IPS-20b (cell line): ENCODE results near the gene MCM8.

Experiments
- H3K27ac ChIP-seq: one replicate; pipeline ENCODE4 v1.5.1; 2013; ENCODE audit warnings: low read length
- H3K27me3 ChIP-seq: 2 replicates; pipeline ENCODE4 v1.6.1; 2013; ENCODE audit warnings: mild to moderate bottlenecking, low read length, inconsistent platforms; ENCODE audit not compliant: insufficient read depth
- H3K36me3 ChIP-seq: 2 replicates; pipeline ENCODE4 v1.6.1; 2013; ENCODE audit warnings: low read depth, mild to moderate bottlenecking, inconsistent platforms, low read length, moderate library complexity; ENCODE audit not compliant: insufficient read depth
- H3K4me1 ChIP-seq: 2 replicates; pipeline ENCODE4 v1.6.1; 2013; ENCODE audit warnings: mild to moderate bottlenecking, control low read depth, inconsistent platforms, low read length, moderate library complexity; ENCODE audit not compliant: insufficient read depth
- H3K4me3 ChIP-seq: 2 replicates; pipeline ENCODE4 v1.5.1; 2013; ENCODE audit warnings: mild to moderate bottlenecking, low read length, inconsistent platforms
- H3K9ac ChIP-seq: 2 replicates; pipeline ENCODE4 v1.6.1; 2013; ENCODE audit warnings: low read depth, mild to moderate bottlenecking, inconsistent platforms, low read length, moderate library complexity
- H3K9me3 ChIP-seq: 2 replicates; pipeline ENCODE4 v1.6.1; 2013; ENCODE audit warnings: mild to moderate bottlenecking, low read depth, low read length, inconsistent platforms; ENCODE audit not compliant: insufficient read depth

Gene MCM8

DNA sequence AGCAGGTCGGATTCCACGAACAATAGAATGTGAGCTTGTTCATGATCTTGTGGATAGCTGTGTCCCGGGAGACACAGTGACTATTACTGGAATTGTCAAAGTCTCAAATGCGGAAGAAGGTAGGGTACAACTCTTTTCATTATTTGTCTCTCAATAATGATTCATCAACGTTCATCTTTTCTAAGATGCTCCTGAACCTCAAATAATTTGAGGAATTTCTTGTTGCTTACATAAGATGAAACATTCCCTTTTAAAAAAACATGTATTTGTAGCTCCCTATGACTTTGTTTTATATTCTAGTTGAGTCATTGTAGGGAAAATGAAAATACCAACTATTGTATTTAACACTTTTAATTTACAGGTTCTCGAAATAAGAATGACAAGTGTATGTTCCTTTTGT, 17.0 kb downstream of the MCM8 start:
- Histone ChIP-seq H3K4me1 (peaks cover 5% of the 10 kb centered on the region), H3K36me3 (peaks cover 70% of the 10 kb centered on the region), H3K27me3 (peaks cover 56% of the 10 kb centered on the region), H3K4me3 (no peak overlapping the region), H3K9me3 (no peaks in the 10 kb centered on the region), H3K27ac (no peak overlapping the region), H3K9ac (no peak overlapping the region)

- Histone ChIP-seq H3K4me3 (no peak overlapping the region), H3K27me3 (peaks cover 56% of the 10 kb centered on the region), H3K36me3 (peaks cover 73% of the 10 kb centered on the region), H3K4me1 (peaks cover 5% of the 10 kb centered on the region), H3K9ac (no peak overlapping the region), H3K9me3 (no peaks in the 10 kb centered on the region), H3K27ac (no peak overlapping the region)
Observed at GRCh38 chr20:5968462-5968861, 18.0 kb downstream of the MCM8 start.

DNA sequence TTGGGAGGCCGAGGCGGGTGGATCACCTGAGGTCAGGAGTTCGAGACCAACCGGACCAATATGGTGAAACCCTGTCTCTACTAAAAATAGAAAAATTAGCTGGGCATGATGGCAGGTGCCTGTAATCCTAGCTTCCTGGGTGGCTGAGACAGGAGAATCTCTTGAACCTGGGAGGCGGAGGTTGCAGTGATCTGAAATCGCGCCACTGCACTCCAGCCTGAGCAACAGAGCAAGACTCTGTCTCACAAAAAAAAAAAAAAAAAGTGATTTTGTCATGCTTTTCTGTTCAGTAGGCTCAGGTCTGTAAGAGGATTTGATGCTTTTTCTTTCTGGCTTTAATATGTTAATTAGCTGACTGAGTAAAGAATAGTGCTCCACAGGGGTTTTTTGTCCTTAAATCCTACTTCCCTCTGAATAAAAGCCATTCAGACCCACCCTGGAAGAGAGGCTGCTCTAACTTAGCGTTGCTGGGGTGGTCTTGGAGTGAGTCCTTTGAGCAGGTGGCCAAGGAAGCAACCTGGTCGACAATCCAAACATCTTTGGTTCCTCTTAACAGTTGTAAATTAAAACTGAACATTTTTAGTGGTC, 19.0 kb downstream of the MCM8 start:
- H3K9me3 ChIP-seq, result no peaks in the 10 kb centered on the region
- peaks cover 73% of the 10 kb centered on the region for H3K36me3 ChIP-seq
- no peak overlapping the region for H3K9ac ChIP-seq
- no peak overlapping the region for H3K27ac ChIP-seq
- H3K4me1 ChIP-seq, result peaks cover 5% of the 10 kb centered on the region
- H3K4me3 ChIP-seq, result no peak overlapping the region
- peaks cover 56% of the 10 kb centered on the region for H3K27me3 ChIP-seq

GRCh38 chr20:5969940-5970339, 19.5 kb downstream of the MCM8 start:
- H3K9ac ChIP-seq, result no peak overlapping the region
- H3K27me3 ChIP-seq, result peaks cover 56% of the 10 kb centered on the region
- no peaks in the 10 kb centered on the region for H3K9me3 ChIP-seq
- peaks cover 73% of the 10 kb centered on the region for H3K36me3 ChIP-seq
- no peak overlapping the region for H3K27ac ChIP-seq
- H3K4me1 ChIP-seq, result peaks cover 5% of the 10 kb centered on the region
- no peak overlapping the region for H3K4me3 ChIP-seq

DNA sequence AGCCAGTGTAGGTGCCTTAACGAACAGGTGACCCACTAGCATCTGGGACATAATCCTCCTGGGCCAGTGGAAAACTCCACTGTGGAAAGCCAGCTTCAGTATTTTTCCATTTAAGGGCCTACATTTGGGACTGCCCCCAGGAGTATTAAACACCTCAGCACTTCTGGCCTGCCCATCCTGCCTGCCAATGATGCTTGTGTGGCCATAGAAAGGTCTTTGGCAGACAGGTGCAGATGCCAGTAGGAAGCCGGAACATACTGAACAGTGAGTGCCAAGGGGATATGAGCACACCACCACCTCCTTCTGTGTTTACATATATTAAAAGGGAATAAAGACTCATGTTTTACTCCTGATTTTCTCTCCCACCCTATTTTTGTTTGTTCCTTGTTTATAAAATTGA, 19.9 kb downstream of the MCM8 start:
- no peak overlapping the region for H3K27ac ChIP-seq
- no peak overlapping the region for H3K9ac ChIP-seq
- peaks cover 5% of the 10 kb centered on the region for H3K4me1 ChIP-seq
- H3K27me3 ChIP-seq, result peaks cover 56% of the 10 kb centered on the region
- no peak overlapping the region for H3K4me3 ChIP-seq
- H3K36me3 ChIP-seq, result peaks cover 73% of the 10 kb centered on the region
- no peaks in the 10 kb centered on the region for H3K9me3 ChIP-seq

- Histone ChIP-seq H3K4me3 (0 out of 2 replicates have a peak overlapping the region, but pooled peaks have one; percentile 34), H3K9ac (no peak overlapping the region), H3K27me3 (peaks cover 55% of the 10 kb centered on the region), H3K9me3 (no peaks in the 10 kb centered on the region), H3K36me3 (peaks cover 65% of the 10 kb centered on the region), H3K27ac (no peak overlapping the region), H3K4me1 (peaks cover 5% of the 10 kb centered on the region)
Observed at GRCh38 chr20:5971203-5971602, 20.8 kb downstream of the MCM8 start.

GRCh38 chr20:5973172-5973571, 22.7 kb downstream of the MCM8 start:
- peaks cover 5% of the 10 kb centered on the region for H3K4me1 ChIP-seq
- H3K9ac ChIP-seq, result no peak overlapping the region
- H3K9me3 ChIP-seq, result no peaks in the 10 kb centered on the region
- H3K4me3 ChIP-seq, result no peak overlapping the region
- peaks cover 36% of the 10 kb centered on the region for H3K27me3 ChIP-seq
- no peak overlapping the region for H3K27ac ChIP-seq
- peaks cover 65% of the 10 kb centered on the region for H3K36me3 ChIP-seq

DNA sequence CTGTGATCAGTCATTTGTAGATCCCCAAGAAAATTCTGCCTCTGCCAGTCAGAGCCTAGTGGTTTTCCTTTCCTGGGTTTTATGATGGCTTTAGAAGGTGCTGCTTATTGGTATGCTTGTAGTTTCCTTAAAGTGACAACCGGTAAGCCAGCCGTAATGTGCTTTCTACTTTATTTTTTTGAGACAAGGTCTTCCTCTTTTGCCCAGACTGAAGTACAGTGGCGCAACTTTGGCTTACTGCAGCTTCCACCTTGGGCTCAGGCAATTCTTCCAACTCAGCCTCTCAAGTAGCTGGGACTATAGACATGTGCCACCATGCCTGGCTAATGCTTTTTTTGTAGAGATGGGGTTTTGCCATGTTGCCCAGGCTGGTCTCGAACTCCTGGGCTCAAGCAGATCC, 23.5 kb downstream of the MCM8 start:
- Histone ChIP-seq H3K9me3 (no peaks in the 10 kb centered on the region), H3K27me3 (peaks cover 28% of the 10 kb centered on the region), H3K27ac (no peak overlapping the region), H3K9ac (no peak overlapping the region), H3K4me1 (peaks cover 5% of the 10 kb centered on the region), H3K4me3 (no peak overlapping the region), H3K36me3 (peaks cover 67% of the 10 kb centered on the region)

DNA sequence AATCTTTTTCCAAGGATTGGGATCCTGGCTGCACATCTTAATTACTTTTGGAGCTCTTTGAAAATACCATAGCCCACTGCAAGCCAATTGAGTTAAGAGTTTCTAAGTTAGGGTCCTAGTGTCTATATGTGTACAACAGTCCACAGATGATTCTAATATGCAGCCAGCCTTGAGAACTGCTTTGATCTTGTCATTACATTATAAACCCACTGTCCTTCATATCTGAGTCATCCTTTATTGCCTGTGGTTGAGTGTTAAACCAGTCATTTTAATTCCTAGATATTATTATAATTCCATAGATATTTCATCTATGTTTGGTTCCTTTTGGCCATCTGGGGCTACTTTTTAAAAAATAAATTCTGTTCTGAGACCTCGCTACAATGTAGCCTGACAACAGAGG, 24.1 kb downstream of the MCM8 start:
- H3K9me3 ChIP-seq, result no peaks in the 10 kb centered on the region
- no peak overlapping the region for H3K4me3 ChIP-seq
- H3K27me3 ChIP-seq, result peaks cover 23% of the 10 kb centered on the region
- H3K36me3 ChIP-seq, result peaks cover 73% of the 10 kb centered on the region
- H3K4me1 ChIP-seq, result peaks cover 5% of the 10 kb centered on the region
- H3K9ac ChIP-seq, result no peak overlapping the region
- no peak overlapping the region for H3K27ac ChIP-seq

DNA sequence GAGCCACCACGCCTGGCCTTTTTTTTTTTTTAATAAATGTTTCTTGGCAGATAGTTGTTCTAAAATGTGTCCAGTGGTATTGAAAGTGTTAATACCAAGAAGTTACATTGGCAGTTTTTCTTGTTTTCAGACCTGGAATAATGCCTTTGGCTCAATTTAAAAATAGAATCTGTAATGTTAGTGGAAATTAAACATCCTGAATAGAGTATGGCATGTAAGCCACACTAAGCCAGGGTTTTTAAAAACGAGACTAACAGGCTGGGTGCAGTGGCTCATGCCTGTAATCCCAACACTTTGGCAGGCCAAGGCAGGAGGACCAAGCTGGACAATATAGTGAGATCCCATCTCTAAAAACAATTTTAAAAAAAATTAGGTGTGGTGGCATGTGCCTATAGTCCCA, 25.3 kb downstream of the MCM8 start:
- Histone ChIP-seq H3K36me3 (peaks cover 78% of the 10 kb centered on the region), H3K27ac (no peak overlapping the region)

DNA sequence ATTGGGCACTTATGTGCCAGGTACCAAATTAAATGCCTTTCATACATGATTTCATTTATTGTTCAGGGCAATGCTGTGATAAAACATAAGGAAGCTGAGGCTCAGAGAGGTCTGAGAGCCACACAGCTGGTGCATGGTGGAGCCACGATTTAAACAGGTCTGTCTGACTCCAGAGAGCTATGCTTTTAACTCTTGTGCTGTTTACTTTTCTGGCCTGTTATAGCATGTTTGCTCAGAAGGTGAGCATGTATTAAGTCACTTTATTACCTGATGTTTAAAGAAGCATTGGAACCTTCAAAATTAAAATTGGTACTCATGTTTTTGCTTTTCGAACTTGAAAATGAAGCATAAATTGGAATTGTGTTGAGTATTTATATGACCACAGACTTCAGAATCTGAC, 26.8 kb downstream of the MCM8 start:
- Histone ChIP-seq H3K9me3 (no peaks in the 10 kb centered on the region), H3K4me1 (no peaks in the 10 kb centered on the region), H3K27ac (no peak overlapping the region), H3K36me3 (peaks cover 88% of the 10 kb centered on the region), H3K4me3 (no peak overlapping the region), H3K27me3 (no peaks in the 10 kb centered on the region), H3K9ac (no peak overlapping the region)

More for the DNA sequence above, 25.3 kb downstream of the MCM8 start:
- H3K4me1 ChIP-seq, result no peaks in the 10 kb centered on the region; the same call in 1 of the 2 replicates
- H3K9ac ChIP-seq, result no peak overlapping the region
- H3K27me3 ChIP-seq, result peaks cover 11% of the 10 kb centered on the region
- H3K9me3 ChIP-seq, result no peaks in the 10 kb centered on the region
- H3K4me3 ChIP-seq, result no peak overlapping the region

DNA sequence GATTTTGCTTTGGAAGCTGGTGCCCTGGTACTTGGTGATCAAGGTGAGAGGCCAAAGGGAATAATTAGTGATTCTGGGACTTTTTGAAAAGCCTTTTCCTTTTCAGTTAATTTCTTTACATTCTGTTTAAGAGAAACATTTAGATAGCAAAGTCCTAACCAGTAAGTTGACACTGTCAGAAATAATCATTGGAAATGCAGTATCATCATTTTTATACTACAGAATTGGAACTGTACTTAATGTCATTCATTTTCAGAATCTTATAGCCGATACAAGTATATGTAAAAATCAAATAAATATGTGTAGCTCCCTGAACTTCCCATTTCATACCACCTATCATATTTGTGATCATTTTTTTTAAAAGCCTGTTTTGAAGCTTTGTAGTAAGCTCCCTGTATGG, 27.5 kb downstream of the MCM8 start:
- no peaks in the 10 kb centered on the region for H3K4me1 ChIP-seq
- no peaks in the 10 kb centered on the region for H3K9me3 ChIP-seq
- no peaks in the 10 kb centered on the region for H3K27me3 ChIP-seq
- H3K36me3 ChIP-seq, result peaks cover 88% of the 10 kb centered on the region
- H3K27ac ChIP-seq, result no peak overlapping the region
- no peak overlapping the region for H3K4me3 ChIP-seq
- no peak overlapping the region for H3K9ac ChIP-seq
